Embryonic facial prominence (tissue), 1 donor: ENCODE measurements around the gene ARFIP1.
A peak's percentile ranks its signal among the peaks of the same experiment; 100 is the strongest.
"Not testable (repeated sequence)": the region's sequence is repeated elsewhere in the genome, so short reads cannot be mapped to it uniquely, and the experiment has no call there.

Source experiments
- DNase-seq: peaks from one replicate; pipeline ENCODE4 v3.0.0-alpha.2; 2016; ENCODE audit errors: extremely low spot score

ARFIP1 gene

GRCh38 chr4:152785639-152786615 lies 6.2 kb downstream of the ARFIP1 start:
- DNase-seq: no peak

- no peak for DNase-seq
Observed at GRCh38 chr4:152786627-152787026, 6.9 kb downstream of the ARFIP1 start.

- no peak for DNase-seq
Observed at GRCh38 chr4:152795891-152796290, 16.1 kb downstream of the ARFIP1 start.

GRCh38 chr4:152803541-152803940 lies 23.8 kb downstream of the ARFIP1 start:
- no peak for DNase-seq

GRCh38 chr4:152805071-152805650 lies 25.4 kb downstream of the ARFIP1 start:
- DNase-seq: no peak

- peak; percentile 10 for DNase-seq
Observed at GRCh38 chr4:152805818-152806217, 26.1 kb downstream of the ARFIP1 start.

- DNase-seq: peak; percentile 25
Observed at GRCh38 chr4:152806501-152807125, 26.9 kb downstream of the ARFIP1 start.

GRCh38 chr4:152807294-152807829 lies 27.6 kb downstream of the ARFIP1 start:
- DNase-seq: no peak

- no peak for DNase-seq
Observed at GRCh38 chr4:152808670-152809069, 28.9 kb downstream of the ARFIP1 start.

- DNase-seq: no peak
Observed at GRCh38 chr4:152810715-152811287, 31.0 kb downstream of the ARFIP1 start.

GRCh38 chr4:152815078-152815477 lies 35.3 kb downstream of the ARFIP1 start:
- no peak for DNase-seq

GRCh38 chr4:152817331-152817730 lies 37.6 kb downstream of the ARFIP1 start:
- DNase-seq: no peak

- no peak for DNase-seq
Observed at GRCh38 chr4:152819026-152819645, 39.4 kb downstream of the ARFIP1 start.

- no peak for DNase-seq
Observed at GRCh38 chr4:152820073-152820472, 40.3 kb downstream of the ARFIP1 start.

GRCh38 chr4:152822323-152822722 lies 42.6 kb downstream of the ARFIP1 start:
- no peak for DNase-seq

- no peak for DNase-seq
Observed at GRCh38 chr4:152824561-152824960, 44.8 kb downstream of the ARFIP1 start.

- DNase-seq: no peak
Observed at GRCh38 chr4:152825336-152825735, 45.6 kb downstream of the ARFIP1 start.

GRCh38 chr4:152828122-152828521 lies 48.4 kb downstream of the ARFIP1 start:
- no peak for DNase-seq

- DNase-seq: no peak
Observed at GRCh38 chr4:152831416-152831815, 51.7 kb downstream of the ARFIP1 start.

- DNase-seq: no peak
Observed at GRCh38 chr4:152836936-152837335, 57.2 kb downstream of the ARFIP1 start.

- DNase-seq: not testable (repeated sequence)
Observed at GRCh38 chr4:152839729-152840128, 60.0 kb downstream of the ARFIP1 start.
